ENCODE data around the gene CDC37.

DNA sequence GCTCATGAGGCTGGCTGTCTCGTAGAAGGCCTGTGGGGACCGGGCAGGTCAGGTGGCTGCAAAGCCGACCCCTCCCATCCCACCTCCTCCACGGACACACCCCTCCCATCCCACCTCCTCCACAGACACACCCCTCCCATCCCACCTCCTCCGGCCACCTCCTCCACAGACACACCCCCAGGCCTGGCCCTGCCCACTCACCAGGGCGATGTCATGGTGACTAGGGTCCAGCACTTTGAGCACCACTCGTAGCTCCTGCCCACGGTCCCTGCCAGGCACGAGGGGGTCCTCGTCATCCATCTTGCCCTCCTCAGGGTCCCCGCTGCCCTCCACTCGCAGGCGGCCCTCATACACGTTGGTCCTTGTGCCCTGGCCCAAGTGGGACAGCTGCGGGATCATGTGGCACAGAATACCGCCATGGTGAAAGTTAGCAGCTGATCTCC lies 41.8 kb downstream of the CDC37 start:
- TF ChIP-seq, protein P1, sequence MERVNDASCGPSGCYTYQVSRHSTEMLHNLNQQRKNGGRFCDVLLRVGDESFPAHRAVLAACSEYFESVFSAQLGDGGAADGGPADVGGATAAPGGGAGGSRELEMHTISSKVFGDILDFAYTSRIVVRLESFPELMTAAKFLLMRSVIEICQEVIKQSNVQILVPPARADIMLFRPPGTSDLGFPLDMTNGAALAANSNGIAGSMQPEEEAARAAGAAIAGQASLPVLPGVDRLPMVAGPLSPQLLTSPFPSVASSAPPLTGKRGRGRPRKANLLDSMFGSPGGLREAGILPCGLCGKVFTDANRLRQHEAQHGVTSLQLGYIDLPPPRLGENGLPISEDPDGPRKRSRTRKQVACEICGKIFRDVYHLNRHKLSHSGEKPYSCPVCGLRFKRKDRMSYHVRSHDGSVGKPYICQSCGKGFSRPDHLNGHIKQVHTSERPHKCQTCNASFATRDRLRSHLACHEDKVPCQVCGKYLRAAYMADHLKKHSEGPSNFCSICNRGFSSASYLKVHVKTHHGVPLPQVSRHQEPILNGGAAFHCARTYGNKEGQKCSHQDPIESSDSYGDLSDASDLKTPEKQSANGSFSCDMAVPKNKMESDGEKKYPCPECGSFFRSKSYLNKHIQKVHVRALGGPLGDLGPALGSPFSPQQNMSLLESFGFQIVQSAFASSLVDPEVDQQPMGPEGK (CRISPR knock-in tag; IDR thresholded peaks at IDR 0.05; ENCODE audit: borderline replicate concordance): no peak
- TF ChIP-seq TCF4 (CRISPR knock-in tag; IDR thresholded peaks at IDR 0.05; ENCODE audit: borderline replicate concordance) (no peak), CSDC2 (CRISPR knock-in tag; IDR thresholded peaks at IDR 0.05) (no peak)
